H1 (cell line): ENCODE measurements around the gene ZBTB18. TPM values are rescaled to one million over a fixed set of nuclear protein-coding genes. Genes with fewer than 3 reads are reported as not detected.

Experiments
- BACH1 ChIP-seq: IDR thresholded peaks from 2 replicates; pipeline ENCODE4 v1.6.1; 2012; ENCODE audit warnings: low read length, improper control_type of control experiment
- GTF2F1 ChIP-seq: IDR thresholded peaks from 2 replicates; pipeline ENCODE4 v1.6.1; 2012; ENCODE audit warnings: low read depth, low read length, improper control_type of control experiment, borderline replicate concordance
- MAFK ChIP-seq: IDR thresholded peaks from 2 replicates; pipeline ENCODE4 v1.6.1; 2012; ENCODE audit warnings: low read depth, mild to moderate bottlenecking, improper control_type of control experiment, low read length
- NRF1 ChIP-seq: IDR thresholded peaks from 2 replicates; pipeline ENCODE4 v1.6.1; 2011; ENCODE audit warnings: mild to moderate bottlenecking, low read depth, low read length, improper control_type of control experiment
- PHF8 ChIP-seq: fragments of 200-600 bp; sonication (generic); conservative IDR thresholded peaks from 2 replicates; pipeline ENCODE4 v1.7.1; 2012; ENCODE audit warnings: low read depth, mild to moderate bottlenecking, inconsistent platforms, low read length, moderate library complexity
- POLR2AphosphoS5 ChIP-seq: IDR thresholded peaks from 2 replicates; pipeline ENCODE4 v1.6.1; 2011; ENCODE audit warnings: low read depth, low read length
- SP2 ChIP-seq: IDR thresholded peaks from 2 replicates; pipeline ENCODE4 v1.6.1; 2012; ENCODE audit warnings: mild to moderate bottlenecking, low read length, inconsistent platforms
- TAF1 ChIP-seq: IDR thresholded peaks from 2 replicates; pipeline ENCODE4 v1.6.1; 2011; ENCODE audit warnings: mild to moderate bottlenecking, low read depth, low read length
- polyA plus RNA-seq, 7 experiments: library from polyadenylated mRNA; depleted of rRNA in 3 of 7; stranded (reverse) in 5 of 7; unstranded in 2 of 7; fragments of >200 nt in 5 of 7; fragments of 200-250 nt in 2 of 7; gene quantifications; 1 replicate in 5 of 7; 2 replicates in 1 of 7; 4 replicates in 1 of 7; pipeline versions ENCODE4 v1.2.1 to v1.2.3, GENCODE V29; 2011 to 2013; ENCODE audit warnings: missing spikeins in 2 of 7, mixed read lengths in 2 of 7
- total RNA-seq: library from RNA; stranded (reverse); fragmentation: NEBNext Ultra II Directional; extraction: Animal tissue kit (Norgen Biotek cat#: 25700); gene quantifications from 2 replicates; pipeline ENCODE4 v1.2.1, GENCODE V29; 2021
- TF ChIP-seq, protein P1 (sequence below): IDR thresholded peaks from 2 replicates; pipeline ENCODE4 v1.6.1; 2012; ENCODE audit warnings: low read length, inconsistent platforms

The ZBTB18 gene
- total and polyA plus RNA-seq, 2 of the 8 experiments (the other 6 are each of a cell fraction or from before 2014, with no cell fraction given): 8.5 to 14.4 TPM

DNA sequence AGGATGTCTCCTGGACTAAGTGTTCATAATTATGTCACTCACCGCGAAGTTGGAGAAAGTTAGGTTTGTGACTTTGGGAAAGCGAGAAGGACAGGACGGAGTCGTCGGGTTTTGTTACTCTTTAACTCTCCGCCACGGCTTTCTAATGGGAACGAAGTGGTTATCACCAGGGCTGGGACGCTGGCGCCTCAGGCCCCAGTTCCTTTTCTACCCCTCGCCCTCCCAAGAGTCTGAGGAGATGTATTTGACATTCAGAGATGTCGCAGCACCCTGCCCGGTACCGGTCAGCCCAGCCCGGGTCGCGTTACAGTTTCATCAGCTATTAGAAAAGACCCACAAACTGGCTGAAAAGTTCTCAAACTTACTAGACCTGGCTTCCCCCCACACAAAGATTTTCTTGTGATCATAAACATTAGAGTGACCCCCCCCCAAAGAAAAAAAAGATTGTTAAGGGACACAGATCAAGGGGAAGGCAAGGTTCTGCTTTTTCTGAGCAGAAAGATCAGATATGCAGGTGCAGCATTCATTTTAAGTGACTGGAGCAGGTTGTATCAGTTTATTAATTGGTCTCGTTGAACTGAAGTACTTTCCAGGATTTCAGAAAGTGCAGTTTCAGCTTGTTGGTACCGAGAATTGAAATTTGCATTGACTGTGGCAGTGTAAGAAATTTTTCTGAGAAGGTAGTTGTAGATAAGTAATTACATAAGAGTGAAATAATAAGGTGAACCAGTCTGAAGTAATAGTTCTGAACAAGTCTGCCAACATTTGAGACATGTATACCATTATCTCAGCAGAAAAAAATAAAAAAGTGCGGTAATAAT lies 859 bp upstream of the ZBTB18 start (continued):
- no peak for TF ChIP-seq NRF1
- TF ChIP-seq PHF8: no peak
- TF ChIP-seq, protein P1, sequence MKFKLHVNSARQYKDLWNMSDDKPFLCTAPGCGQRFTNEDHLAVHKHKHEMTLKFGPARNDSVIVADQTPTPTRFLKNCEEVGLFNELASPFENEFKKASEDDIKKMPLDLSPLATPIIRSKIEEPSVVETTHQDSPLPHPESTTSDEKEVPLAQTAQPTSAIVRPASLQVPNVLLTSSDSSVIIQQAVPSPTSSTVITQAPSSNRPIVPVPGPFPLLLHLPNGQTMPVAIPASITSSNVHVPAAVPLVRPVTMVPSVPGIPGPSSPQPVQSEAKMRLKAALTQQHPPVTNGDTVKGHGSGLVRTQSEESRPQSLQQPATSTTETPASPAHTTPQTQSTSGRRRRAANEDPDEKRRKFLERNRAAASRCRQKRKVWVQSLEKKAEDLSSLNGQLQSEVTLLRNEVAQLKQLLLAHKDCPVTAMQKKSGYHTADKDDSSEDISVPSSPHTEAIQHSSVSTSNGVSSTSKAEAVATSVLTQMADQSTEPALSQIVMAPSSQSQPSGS: no peak
- no peak for TF ChIP-seq TAF1
- TF ChIP-seq BACH1: no peak
- no peak for TF ChIP-seq SP2
- TF ChIP-seq GTF2F1: no peak
- no peak for TF ChIP-seq POLR2AphosphoS5
- TF ChIP-seq MAFK: no peak
